ENCODE measurements around the gene ASAP2.

Gene ASAP2

DNA sequence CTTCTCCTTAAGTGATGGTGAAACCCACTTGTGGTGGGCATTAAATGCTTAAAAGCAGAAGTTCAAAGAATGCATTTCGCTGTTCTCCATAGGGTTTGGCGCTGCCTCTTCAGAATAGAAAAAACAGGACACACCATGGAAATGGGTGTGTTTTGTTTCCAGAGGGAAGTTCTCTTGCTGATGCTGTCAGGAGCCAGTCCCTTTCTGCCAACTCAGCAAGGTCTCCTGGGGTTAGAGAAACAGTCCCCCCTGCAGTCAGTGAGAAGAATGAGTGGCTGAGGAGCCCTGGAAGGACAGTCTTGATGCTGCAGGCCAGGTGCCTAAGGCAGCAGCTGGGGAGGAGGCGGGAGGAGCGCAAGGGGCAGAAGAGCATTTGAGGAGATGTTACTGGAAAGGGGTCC is 37.8 kb upstream of the ASAP2 start:
- H3K36me3 ChIP-seq (ENCODE audit: control insufficient read depth, insufficient read depth, low read length) = no peaks in the 10 kb centered on the region
- no peaks in the 10 kb centered on the region for H3K9me3 ChIP-seq (ENCODE audit: control insufficient read depth, insufficient read depth, low read length)
- H3K27ac ChIP-seq (ENCODE audit: low read depth, low read length) = no peak overlapping the region
- no peaks in the 10 kb centered on the region for H3K27me3 ChIP-seq (ENCODE audit: control insufficient read depth, insufficient read depth, low read length)
- H3K4me3 ChIP-seq (ENCODE audit: low read depth, low read length) = no peak overlapping the region
- no peak overlapping the region for H3K9ac ChIP-seq (ENCODE audit: low read depth, low read length)
- H3K4me1 ChIP-seq (ENCODE audit: control insufficient read depth, insufficient read depth, low read length) = peaks cover 10% of the 10 kb centered on the region

DNA sequence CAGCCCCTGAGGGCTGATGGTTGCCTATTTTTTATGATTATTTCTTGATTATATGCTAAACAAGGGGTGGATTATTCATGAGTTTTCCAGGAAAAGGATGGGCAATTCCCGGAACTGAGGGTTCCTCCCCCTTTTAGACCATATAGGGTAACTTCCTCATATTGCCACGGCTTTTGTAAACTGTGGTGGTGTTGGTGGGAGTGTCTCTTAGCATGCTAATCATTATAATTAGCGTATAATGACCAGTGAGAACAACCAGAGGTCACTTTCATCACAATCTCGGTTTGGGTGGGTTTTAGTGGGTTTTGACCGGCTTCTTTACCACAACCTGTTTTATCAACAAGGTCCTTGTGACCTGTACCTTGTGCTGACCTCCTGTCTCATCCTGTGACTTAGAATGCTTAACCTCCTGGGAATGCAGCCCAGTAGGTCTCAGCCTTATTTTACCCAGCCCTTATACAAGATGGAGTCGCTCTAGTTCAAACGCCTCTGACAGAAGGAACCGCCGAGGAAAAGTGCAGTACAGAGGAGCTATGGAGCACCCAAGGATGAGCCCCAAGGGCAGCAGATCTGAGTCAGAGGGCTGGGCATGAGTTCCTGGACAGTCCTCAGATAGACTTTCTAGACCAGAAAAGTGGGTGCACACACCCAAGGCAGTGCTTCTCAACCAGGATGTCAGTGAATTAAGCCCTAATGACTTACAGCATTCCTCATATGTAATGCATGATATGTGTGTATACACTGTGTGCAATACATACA is 37.1 kb upstream of the ASAP2 start:
- Histone ChIP-seq H3K4me3 (ENCODE audit: low read depth, low read length) (no peak overlapping the region), H3K36me3 (ENCODE audit: control insufficient read depth, insufficient read depth, low read length) (no peaks in the 10 kb centered on the region), H3K9ac (ENCODE audit: low read depth, low read length) (no peak overlapping the region), H3K27ac (ENCODE audit: low read depth, low read length) (no peak overlapping the region), H3K27me3 (ENCODE audit: control insufficient read depth, insufficient read depth, low read length) (no peaks in the 10 kb centered on the region), H3K4me1 (ENCODE audit: control insufficient read depth, insufficient read depth, low read length) (peaks cover 10% of the 10 kb centered on the region), H3K9me3 (ENCODE audit: control insufficient read depth, insufficient read depth, low read length) (no peaks in the 10 kb centered on the region)

DNA sequence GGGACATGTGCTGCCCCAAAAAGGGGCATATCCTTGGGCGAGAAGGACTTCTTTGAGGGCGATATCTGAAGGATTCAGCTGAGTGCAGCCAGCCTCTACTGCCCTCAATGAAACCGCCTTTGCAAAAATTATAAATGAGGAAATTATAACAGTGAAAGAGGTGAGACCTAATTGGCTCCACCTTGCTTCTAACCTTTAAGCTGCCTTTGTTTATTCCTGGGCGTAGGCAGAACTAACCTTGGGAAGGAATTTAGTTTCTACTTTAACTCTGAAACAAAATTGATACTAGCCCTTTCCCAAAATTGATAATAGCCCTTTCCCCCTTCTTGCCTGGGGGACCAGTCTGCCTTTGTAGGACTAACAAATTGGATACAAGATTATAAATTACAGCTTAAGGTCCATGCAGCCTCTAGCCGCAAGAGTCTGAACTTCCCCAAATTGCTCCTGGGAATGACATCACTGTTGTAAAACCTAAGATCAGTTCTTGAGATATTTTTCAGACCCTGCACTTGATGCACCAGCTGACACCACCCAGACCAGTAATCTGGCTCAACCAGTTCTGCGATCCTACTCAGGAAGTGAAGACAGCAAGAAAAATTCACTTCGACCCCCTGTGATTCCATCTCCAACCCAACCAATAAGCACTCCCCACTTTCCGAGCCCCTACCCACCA is 36.0 kb upstream of the ASAP2 start:
- no peaks in the 10 kb centered on the region for H3K9me3 ChIP-seq (ENCODE audit: control insufficient read depth, insufficient read depth, low read length)
- H3K4me3 ChIP-seq (ENCODE audit: low read depth, low read length) = no peak overlapping the region
- no peaks in the 10 kb centered on the region for H3K36me3 ChIP-seq (ENCODE audit: control insufficient read depth, insufficient read depth, low read length)
- peaks cover 16% of the 10 kb centered on the region for H3K4me1 ChIP-seq (ENCODE audit: control insufficient read depth, insufficient read depth, low read length)
- no peak overlapping the region for H3K27ac ChIP-seq (ENCODE audit: low read depth, low read length)
- no peaks in the 10 kb centered on the region for H3K27me3 ChIP-seq (ENCODE audit: control insufficient read depth, insufficient read depth, low read length)
- H3K9ac ChIP-seq (ENCODE audit: low read depth, low read length) = no peak overlapping the region

- Histone ChIP-seq H3K9ac (ENCODE audit: low read depth, low read length) (no peak overlapping the region), H3K4me3 (ENCODE audit: low read depth, low read length) (no peak overlapping the region), H3K4me1 (ENCODE audit: control insufficient read depth, insufficient read depth, low read length) (peaks cover 16% of the 10 kb centered on the region), H3K9me3 (ENCODE audit: control insufficient read depth, insufficient read depth, low read length) (no peaks in the 10 kb centered on the region), H3K27ac (ENCODE audit: low read depth, low read length) (no peak overlapping the region), H3K36me3 (ENCODE audit: control insufficient read depth, insufficient read depth, low read length) (no peaks in the 10 kb centered on the region), H3K27me3 (ENCODE audit: control insufficient read depth, insufficient read depth, low read length) (no peaks in the 10 kb centered on the region)
Observed at GRCh38 chr2:9174771-9175437, 31.7 kb upstream of the ASAP2 start.

DNA sequence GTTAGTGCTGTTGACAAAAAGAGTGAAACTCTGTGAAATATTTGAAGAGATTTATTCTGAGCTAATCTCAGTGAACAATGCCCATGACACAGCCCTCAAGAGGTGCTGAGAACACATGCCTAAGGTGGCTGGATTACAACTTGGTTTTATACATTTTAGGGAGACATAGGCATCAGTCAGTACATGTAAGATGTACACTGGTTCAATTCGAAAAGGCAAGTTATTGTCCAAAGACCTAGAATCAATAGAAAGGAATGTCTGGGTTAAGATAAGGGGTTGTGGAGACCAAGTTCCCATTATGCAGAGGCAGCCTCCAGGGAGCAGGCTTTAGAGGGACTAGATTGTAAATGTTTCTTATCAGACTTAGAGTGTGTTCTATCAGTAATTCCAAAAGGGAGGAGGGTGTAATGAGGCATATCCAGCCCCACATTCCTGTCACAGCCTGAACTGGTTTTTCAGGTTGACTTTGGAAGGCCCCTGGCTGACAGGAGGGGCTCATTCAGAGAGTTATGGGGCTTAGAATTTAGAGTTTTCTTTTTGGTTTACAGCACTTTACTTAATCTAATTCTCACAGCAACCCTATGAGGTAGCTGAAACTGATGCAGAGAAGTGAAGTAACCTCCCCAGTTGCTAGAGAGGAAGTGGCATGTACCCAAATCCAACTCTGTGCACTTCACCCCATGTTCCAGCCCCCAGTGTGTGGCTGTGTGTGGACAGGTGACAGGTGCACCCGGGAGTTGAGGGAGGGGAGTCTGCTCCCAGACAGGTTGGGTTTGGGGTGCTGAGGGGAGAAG is 28.3 kb upstream of the ASAP2 start:
- no peak overlapping the region for H3K9ac ChIP-seq (ENCODE audit: low read depth, low read length)
- H3K27ac ChIP-seq (ENCODE audit: low read depth, low read length) = peak overlapping the region; percentile 5
- no peaks in the 10 kb centered on the region for H3K9me3 ChIP-seq (ENCODE audit: control insufficient read depth, insufficient read depth, low read length)

DNA sequence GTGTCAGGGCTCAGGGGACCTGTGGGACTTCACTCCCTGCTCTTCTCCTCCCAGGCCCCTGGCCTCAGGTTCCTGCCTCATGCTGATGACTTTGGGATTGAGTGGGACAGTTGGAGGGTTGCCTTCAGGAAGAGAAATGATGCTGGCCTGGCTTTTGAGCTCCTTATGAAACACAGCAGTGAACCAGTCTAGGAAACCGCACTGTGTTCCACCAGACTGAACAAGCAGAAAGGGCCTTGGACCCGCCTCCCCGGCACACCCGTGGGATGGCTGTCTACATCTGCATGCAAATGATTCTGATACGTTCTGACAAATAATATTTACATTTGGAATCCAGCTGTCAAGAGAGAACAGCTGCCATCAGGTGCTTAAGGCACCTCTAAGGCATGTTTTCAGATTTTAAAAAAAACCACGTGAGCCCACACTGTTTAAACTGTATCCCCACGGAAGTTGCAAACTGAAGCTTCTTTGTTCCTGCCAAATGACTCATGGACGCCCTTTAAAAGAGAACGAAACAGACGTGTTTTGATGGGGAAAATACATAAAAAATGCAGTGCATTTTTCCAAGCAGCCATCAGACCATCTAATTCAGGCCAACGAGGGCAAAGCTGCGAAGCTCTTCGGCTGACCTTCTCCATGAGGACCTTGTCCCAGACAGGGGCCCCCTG is 27.6 kb upstream of the ASAP2 start:
- Histone ChIP-seq H3K9me3 (ENCODE audit: control insufficient read depth, insufficient read depth, low read length) (no peaks in the 10 kb centered on the region), H3K4me3 (ENCODE audit: low read depth, low read length) (no peak overlapping the region), H3K27me3 (ENCODE audit: control insufficient read depth, insufficient read depth, low read length) (no peaks in the 10 kb centered on the region), H3K36me3 (ENCODE audit: control insufficient read depth, insufficient read depth, low read length) (no peaks in the 10 kb centered on the region), H3K27ac (ENCODE audit: low read depth, low read length) (no peak overlapping the region), H3K4me1 (ENCODE audit: control insufficient read depth, insufficient read depth, low read length) (0 out of 2 replicates have a peak, but pooled peaks cover 6% of the 10 kb centered on the region), H3K9ac (ENCODE audit: low read depth, low read length) (no peak overlapping the region)

More for the DNA sequence above, 28.3 kb upstream of the ASAP2 start:
- Histone ChIP-seq H3K36me3 (ENCODE audit: control insufficient read depth, insufficient read depth, low read length) (no peaks in the 10 kb centered on the region), H3K4me3 (ENCODE audit: low read depth, low read length) (no peak overlapping the region), H3K4me1 (ENCODE audit: control insufficient read depth, insufficient read depth, low read length) (0 out of 2 replicates have a peak, but pooled peaks cover 6% of the 10 kb centered on the region), H3K27me3 (ENCODE audit: control insufficient read depth, insufficient read depth, low read length) (no peaks in the 10 kb centered on the region)

GRCh38 chr2:9179572-9180201 is 26.9 kb upstream of the ASAP2 start:
- no peak overlapping the region for H3K9ac ChIP-seq (ENCODE audit: low read depth, low read length)
- no peak overlapping the region for H3K27ac ChIP-seq (ENCODE audit: low read depth, low read length)
- H3K4me1 ChIP-seq (ENCODE audit: control insufficient read depth, insufficient read depth, low read length) = 0 out of 2 replicates have a peak, but pooled peaks cover 5% of the 10 kb centered on the region
- no peaks in the 10 kb centered on the region for H3K9me3 ChIP-seq (ENCODE audit: control insufficient read depth, insufficient read depth, low read length)
- H3K36me3 ChIP-seq (ENCODE audit: control insufficient read depth, insufficient read depth, low read length) = no peaks in the 10 kb centered on the region
- H3K4me3 ChIP-seq (ENCODE audit: low read depth, low read length) = no peak overlapping the region
- H3K27me3 ChIP-seq (ENCODE audit: control insufficient read depth, insufficient read depth, low read length) = no peaks in the 10 kb centered on the region

- H3K9me3 ChIP-seq (ENCODE audit: control insufficient read depth, insufficient read depth, low read length) = no peaks in the 10 kb centered on the region
- no peaks in the 10 kb centered on the region for H3K36me3 ChIP-seq (ENCODE audit: control insufficient read depth, insufficient read depth, low read length)
- no peak overlapping the region for H3K4me3 ChIP-seq (ENCODE audit: low read depth, low read length)
- H3K27ac ChIP-seq (ENCODE audit: low read depth, low read length) = no peak overlapping the region
- no peak overlapping the region for H3K9ac ChIP-seq (ENCODE audit: low read depth, low read length)
- H3K27me3 ChIP-seq (ENCODE audit: control insufficient read depth, insufficient read depth, low read length) = no peaks in the 10 kb centered on the region
- no peaks in the 10 kb centered on the region for H3K4me1 ChIP-seq (ENCODE audit: control insufficient read depth, insufficient read depth, low read length)
Observed at GRCh38 chr2:9184361-9184760, 22.3 kb upstream of the ASAP2 start.

DNA sequence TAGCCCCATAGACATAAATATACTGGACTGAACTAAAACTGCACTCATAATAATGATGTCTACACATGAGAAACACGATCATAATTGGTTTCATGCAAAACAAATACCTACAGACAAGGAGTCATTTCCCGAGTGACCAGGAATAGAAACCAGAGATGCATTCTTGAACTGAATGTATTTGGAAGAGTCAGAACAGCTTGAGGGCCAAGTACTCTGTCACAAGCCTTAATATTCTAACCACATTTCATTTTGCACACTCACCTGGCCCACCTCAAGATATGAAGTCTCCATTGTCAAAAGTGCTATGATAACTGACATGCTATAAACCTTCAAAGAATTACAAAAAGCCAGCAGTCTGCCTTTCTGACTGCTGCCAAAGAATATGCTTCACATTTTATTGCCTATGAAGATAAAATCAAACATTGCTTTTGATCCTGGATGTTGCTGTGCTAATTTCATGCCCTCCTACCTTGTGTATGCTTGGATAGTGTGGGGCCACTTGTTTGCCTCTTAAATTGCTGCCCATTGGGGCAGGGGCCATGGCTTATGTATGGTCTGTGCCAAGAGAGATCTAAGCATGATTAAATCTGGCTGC is 18.9 kb upstream of the ASAP2 start:
- no peaks in the 10 kb centered on the region for H3K36me3 ChIP-seq (ENCODE audit: control insufficient read depth, insufficient read depth, low read length)
- H3K27ac ChIP-seq (ENCODE audit: low read depth, low read length) = no peak overlapping the region
- no peaks in the 10 kb centered on the region for H3K27me3 ChIP-seq (ENCODE audit: control insufficient read depth, insufficient read depth, low read length)
- H3K4me3 ChIP-seq (ENCODE audit: low read depth, low read length) = no peak overlapping the region
- H3K4me1 ChIP-seq (ENCODE audit: control insufficient read depth, insufficient read depth, low read length) = no peaks in the 10 kb centered on the region; the same call in 1 of the 2 replicates
- H3K9ac ChIP-seq (ENCODE audit: low read depth, low read length) = no peak overlapping the region
- no peaks in the 10 kb centered on the region for H3K9me3 ChIP-seq (ENCODE audit: control insufficient read depth, insufficient read depth, low read length)

- Histone ChIP-seq H3K9me3 (ENCODE audit: control insufficient read depth, insufficient read depth, low read length) (no peaks in the 10 kb centered on the region), H3K4me3 (ENCODE audit: low read depth, low read length) (no peak overlapping the region), H3K9ac (ENCODE audit: low read depth, low read length) (no peak overlapping the region), H3K27me3 (ENCODE audit: control insufficient read depth, insufficient read depth, low read length) (no peaks in the 10 kb centered on the region), H3K27ac (ENCODE audit: low read depth, low read length) (no peak overlapping the region), H3K4me1 (ENCODE audit: control insufficient read depth, insufficient read depth, low read length) (no peaks in the 10 kb centered on the region; the same call in 1 of the 2 replicates), H3K36me3 (ENCODE audit: control insufficient read depth, insufficient read depth, low read length) (no peaks in the 10 kb centered on the region)
Observed at GRCh38 chr2:9188823-9189222, 17.8 kb upstream of the ASAP2 start.
